Osteoblast (primary cell): ENCODE data around the gene ZNRD2. TPM values are rescaled to one million over a fixed set of nuclear protein-coding genes. Genes with fewer than 3 reads are reported as not detected.
A peak's percentile ranks its signal among the peaks of the same experiment; 100 is the strongest.

Experiments
- DNase-seq: peaks from one replicate; pipeline ENCODE4 v3.0.0; 2011; ENCODE audit warnings: low spot score, mixed read lengths; ENCODE audit not compliant: insufficient read length; ENCODE audit errors: missing footprints
- H2AFZ ChIP-seq: 2 replicates; pipeline ENCODE4 v1.6.0; 2011; ENCODE audit warnings: mild to moderate bottlenecking, low read length
- H3K27ac ChIP-seq: 2 replicates; pipeline ENCODE4 v1.5.1; 2011; ENCODE audit warnings: mild to moderate bottlenecking, low read depth, low read length, moderate library complexity
- H3K27me3 ChIP-seq: 2 replicates; pipeline ENCODE4 v1.6.0; 2012; ENCODE audit warnings: mild to moderate bottlenecking, control low read depth, inconsistent platforms, low read length, moderate library complexity; ENCODE audit not compliant: insufficient read depth
- H3K36me3 ChIP-seq: 2 replicates; pipeline ENCODE4 v1.5.1; 2011; ENCODE audit warnings: mild to moderate bottlenecking, low read length, control low read depth, moderate library complexity; ENCODE audit not compliant: insufficient read depth
- H3K4me1 ChIP-seq: 2 replicates; pipeline ENCODE4 v1.5.1; 2011; ENCODE audit warnings: mild to moderate bottlenecking, low read length, control low read depth, moderate library complexity; ENCODE audit not compliant: insufficient read depth
- H3K4me2 ChIP-seq: 2 replicates; pipeline ENCODE4 v1.6.0; 2011; ENCODE audit warnings: mild to moderate bottlenecking, low read length; ENCODE audit not compliant: insufficient read depth
- H3K4me3 ChIP-seq: fragments of 200-600 bp; sonication (generic); 3 replicates; pipeline ENCODE4 v1.5.1; 2012; ENCODE audit warnings: mild to moderate bottlenecking, low read length, inconsistent platforms; ENCODE audit not compliant: insufficient read depth
- H3K79me2 ChIP-seq: 2 replicates; pipeline ENCODE4 v1.6.0; 2012; ENCODE audit warnings: mild to moderate bottlenecking, low read length, control low read depth, inconsistent platforms; ENCODE audit not compliant: insufficient read depth
- H3K9me3 ChIP-seq: 2 replicates; pipeline ENCODE4 v1.5.1; 2011; ENCODE audit warnings: low read depth, low read length, control low read depth
- H4K20me1 ChIP-seq: 2 replicates; pipeline ENCODE4 v1.6.0; 2012; ENCODE audit warnings: mild to moderate bottlenecking, low read length, control low read depth; ENCODE audit not compliant: insufficient read depth
- CTCF ChIP-seq: IDR thresholded peaks from 2 replicates; pipeline ENCODE4 v1.5.1; 2011; ENCODE audit warnings: mild to moderate bottlenecking, low read depth, low read length, moderate library complexity; ENCODE audit errors: extremely low read depth
- total RNA-seq: library from RNA; depleted of rRNA; stranded (reverse); fragments of >200 nt; gene quantifications from 2 replicates; pipeline ENCODE4 v1.2.3, GENCODE V29; 2012

ZNRD2 gene
- total RNA-seq, 1 donor: 42.3 TPM

DNA sequence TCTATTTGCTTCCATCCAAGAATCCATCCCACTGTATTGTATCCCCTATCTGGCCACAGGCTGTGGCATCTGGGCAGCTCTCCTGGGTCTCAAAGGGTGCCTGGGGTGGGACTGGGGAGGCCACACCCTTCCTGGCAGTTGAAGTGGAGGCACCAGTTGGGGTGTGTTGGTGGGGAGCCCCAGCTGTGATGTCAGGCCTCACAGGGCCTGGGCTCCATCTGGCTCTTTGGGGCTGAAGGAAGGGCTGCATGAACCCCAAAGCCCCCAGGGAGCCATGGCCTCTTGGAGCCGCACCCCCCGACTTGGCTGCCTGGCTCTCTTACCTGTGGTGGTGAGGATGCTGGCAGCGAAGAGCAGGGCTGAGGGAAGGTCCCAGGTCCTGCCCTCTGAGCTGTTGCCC is 24.9 kb downstream of the ZNRD2 start:
- no peaks in the 10 kb centered on the region for H3K4me1 ChIP-seq
- no peak overlapping the region for H2AFZ ChIP-seq

GRCh38 chr11:65595543-65596281 is 25.4 kb downstream of the ZNRD2 start, which contains the start of gene KCNK7:
TSS of gene KCNK7 (minus strand) at chr11:65595800. CDS start at chr11:65595772, 28 bp downstream.
- H2AFZ ChIP-seq: no peak within 1 kb of the TSS
- H3K4me2 ChIP-seq: no peak within 1 kb of the TSS
- H3K36me3 ChIP-seq: peaks cover 29% of the 10 kb centered on the region
- no peak within 1 kb of the TSS for H3K4me3 ChIP-seq
- no peak within 1 kb of the TSS for H3K27ac ChIP-seq
- H3K27me3 ChIP-seq: no peaks in the 10 kb centered on the region
- peak; percentile 91 for DNase-seq
- no peaks in the 10 kb centered on the region for H4K20me1 ChIP-seq
- no peaks in the 10 kb centered on the region for H3K79me2 ChIP-seq
- TF ChIP-seq CTCF: no peak
- no peaks in the 10 kb centered on the region for H3K9me3 ChIP-seq
- no peaks in the 10 kb centered on the region for H3K4me1 ChIP-seq

More for the DNA sequence above, 24.9 kb downstream of the ZNRD2 start:
- no peaks in the 10 kb centered on the region for H3K27me3 ChIP-seq
- peak; percentile 93 for DNase-seq
- H3K27ac ChIP-seq: no peak overlapping the region
- H3K9me3 ChIP-seq: no peaks in the 10 kb centered on the region
- no peaks in the 10 kb centered on the region for H3K79me2 ChIP-seq
- H4K20me1 ChIP-seq: no peaks in the 10 kb centered on the region
- H3K36me3 ChIP-seq: peaks cover 34% of the 10 kb centered on the region
- H3K4me2 ChIP-seq: no peak overlapping the region
- H3K4me3 ChIP-seq: no peak overlapping the region
- TF ChIP-seq CTCF: no peak

DNA sequence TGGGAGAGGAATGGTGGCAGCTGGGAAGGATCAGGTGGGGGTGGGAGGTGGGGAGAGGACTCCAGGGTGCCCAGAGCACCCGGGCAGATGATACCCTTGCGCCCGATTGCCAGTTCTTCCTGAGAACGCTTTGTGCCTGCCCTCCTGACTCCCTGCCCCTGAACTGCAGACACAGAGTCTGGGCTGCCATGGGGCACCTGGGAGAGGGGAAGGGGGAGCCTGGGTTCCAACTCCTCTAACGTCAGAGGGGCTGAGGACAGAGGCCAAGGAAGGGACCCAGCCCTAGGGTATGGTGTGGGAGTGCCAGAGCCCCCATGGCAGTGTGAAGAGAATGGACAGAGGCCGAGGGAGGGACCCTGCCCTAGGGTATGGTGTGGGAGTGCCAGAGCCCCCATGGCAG is 26.2 kb downstream of the ZNRD2 start:
- Histone ChIP-seq H4K20me1 (no peaks in the 10 kb centered on the region), H3K9me3 (no peaks in the 10 kb centered on the region), H3K4me3 (no peak overlapping the region), H3K79me2 (no peaks in the 10 kb centered on the region), H3K36me3 (peaks cover 28% of the 10 kb centered on the region), H3K27ac (no peak overlapping the region), H2AFZ (no peak overlapping the region), H3K4me2 (no peak overlapping the region), H3K4me1 (no peaks in the 10 kb centered on the region), H3K27me3 (no peaks in the 10 kb centered on the region)
- no peak for DNase-seq
- no peak for TF ChIP-seq CTCF

GRCh38 chr11:65598258-65598699 is 28.0 kb downstream of the ZNRD2 start:
- TF ChIP-seq CTCF: no peak
- DNase-seq: no peak
- no peaks in the 10 kb centered on the region for H3K4me1 ChIP-seq
- no peak overlapping the region for H3K4me2 ChIP-seq
- H3K79me2 ChIP-seq: no peaks in the 10 kb centered on the region
- H3K27me3 ChIP-seq: no peaks in the 10 kb centered on the region
- H4K20me1 ChIP-seq: peaks cover 2% of the 10 kb centered on the region
- no peak overlapping the region for H3K27ac ChIP-seq
- no peak overlapping the region for H2AFZ ChIP-seq
- H3K9me3 ChIP-seq: no peaks in the 10 kb centered on the region
- H3K4me3 ChIP-seq: no peak overlapping the region
- peaks cover 25% of the 10 kb centered on the region for H3K36me3 ChIP-seq
